ENCODE data around the gene LMF1. TPM values are rescaled to one million over a fixed set of nuclear protein-coding genes. Genes with fewer than 3 reads are reported as not detected.

LMF1 gene
- total and polyA plus RNA-seq, 2 of the 4 experiments (the other 2 are of a cell fraction) = 7.7 to 13.1 TPM

GRCh38 chr16:814974-815373 is 155.8 kb downstream of the LMF1 start:
- no peak overlapping the region for H2BK120ac ChIP-seq (ENCODE audit: low read depth, low read length)
- H3K79me1 ChIP-seq (ENCODE audit: low read depth in 1 of 2, low read length in 2 of 2) = no peaks in the 10 kb centered on the region
- no peak overlapping the region for H4K91ac ChIP-seq (ENCODE audit: insufficient read depth, low read depth, low read length)
- no CpG with 5 or more reads among the region's 9 CpGs for WGBS, 2 experiments (ENCODE audit: extremely low coverage in 2 of 2, insufficient read length in 1 of 2)
- no peak overlapping the region for H3K27ac ChIP-seq (ENCODE audit: insufficient read depth, low read length)
- no peak overlapping the region for H3K56ac ChIP-seq (ENCODE audit: extremely low read depth, insufficient read depth, low read length)
- H3K4me3 ChIP-seq (ENCODE audit: insufficient read depth, low read depth, low read length) = no peak overlapping the region
- no peak overlapping the region for H3K14ac ChIP-seq (replicated peaks; ENCODE audit: low read depth, low read length)
- DNase-seq = peak; percentile 70
- H3K18ac ChIP-seq (ENCODE audit: low read depth, low read length) = no peak overlapping the region
- H3K9me3 ChIP-seq (ENCODE audit: control insufficient read depth, insufficient read depth, low read length) = no peaks in the 10 kb centered on the region; the same call in none of the 2 replicates
- peak; percentile 44 for ATAC-seq (ENCODE audit: low read depth)
- H2AK9ac ChIP-seq (replicated peaks; ENCODE audit: low read depth, low read length, poor library complexity) = no peak overlapping the region
- TF ChIP-seq FOS (IDR thresholded peaks at IDR 0.05; ENCODE audit: low read depth, low read length) = 0 out of 2 replicates have a peak, but pooled peaks have one; percentile 1
- TF ChIP-seq CHD1 (IDR thresholded peaks at IDR 0.05; ENCODE audit: low read depth, low read length) = no peak
- TF ChIP-seq USF2 (IDR thresholded peaks at IDR 0.05; ENCODE audit: low read depth, low read length) = peak; percentile 74; the same call in 1 of the 2 replicates
- TF ChIP-seq SMC3 (IDR thresholded peaks at IDR 0.05; ENCODE audit: low read depth, low read length) = no peak
- TF ChIP-seq MAZ (IDR thresholded peaks at IDR 0.05; ENCODE audit: borderline replicate concordance, low read depth, low read length) = no peak
- no peak for TF ChIP-seq RFX5 (IDR thresholded peaks at IDR 0.05; ENCODE audit: low read depth, low read length)
- TF ChIP-seq ELK1 (IDR thresholded peaks at IDR 0.05; ENCODE audit: borderline replicate concordance, low read depth, low read length) = no peak
- TF ChIP-seq CEBPB (IDR thresholded peaks at IDR 0.05; ENCODE audit: low read depth, low read length) = no peak
- TF ChIP-seq BHLHE40 (IDR thresholded peaks at IDR 0.05; ENCODE audit: low read depth, low read length) = peak; percentile 82
- TF ChIP-seq CTCF (conservative IDR thresholded peaks at IDR 0.05; ENCODE audit: low read depth, low read length) = no peak
- no peak for TF ChIP-seq RCOR1 (IDR thresholded peaks at IDR 0.05; ENCODE audit: insufficient replicate concordance, low read length)
- TF ChIP-seq MAFK (IDR thresholded peaks at IDR 0.05; ENCODE audit: low read depth, low read length) = no peak
- no peak overlapping the region for H4K8ac ChIP-seq (ENCODE audit: low read depth in 2 of 2, low read length in 2 of 2)
- H3K9ac ChIP-seq (ENCODE audit: low read depth, low read length) = no peak overlapping the region
- no peak overlapping the region for H2AK5ac ChIP-seq (ENCODE audit: low read depth, low read length)
- dilution Hi-C loops (cut with HindIII; ENCODE audit: low sequenced_read_pairs, unreplicated experiment) = no loop called here
- H4K20me1 ChIP-seq (ENCODE audit: insufficient read depth, low read length) = no peaks in the 10 kb centered on the region
- in situ Hi-C loops (cut with MboI; ENCODE audit: low sequenced_read_pairs) = loop anchor here (5.0 to 25.0 kb wide), 2 partner anchors 237 to 397 kb away; no protein-coding TSS in a partner anchor
- peaks cover 19% of the 10 kb centered on the region for H3K27me3 ChIP-seq (ENCODE audit: control insufficient read depth, insufficient read depth, low read length)
- no TSS peak for BruUV-seq (replicated peaks)
- no peak overlapping the region for H4K5ac ChIP-seq (ENCODE audit: low read depth, low read length)
- no peaks in the 10 kb centered on the region for H3K9me1 ChIP-seq (ENCODE audit: insufficient read depth, low read length)
- POLR2A ChIA-PET (ENCODE audit: unreplicated experiment) = no interaction called here
- H3K4ac ChIP-seq (ENCODE audit: low read depth, low read length) = no peak overlapping the region
- H2AFZ ChIP-seq (replicated peaks; ENCODE audit: low read length, poor library complexity) = peak overlapping the region; percentile 79
- H3K4me1 ChIP-seq (ENCODE audit: control insufficient read depth, insufficient read depth, low read length) = peaks cover 2% of the 10 kb centered on the region; the same call in 1 of the 2 replicates
- H2BK15ac ChIP-seq (ENCODE audit: low read depth, low read length) = no peak overlapping the region
- no peak overlapping the region for H2BK5ac ChIP-seq (ENCODE audit: low read depth, low read length, poor library complexity, severe bottlenecking)
- CTCF ChIA-PET = interaction anchor here (0.7 kb wide), 1 partner anchor 381 kb away, joined by 3 read pairs; no protein-coding TSS in a partner anchor
- no peak overlapping the region for H2BK20ac ChIP-seq (ENCODE audit: low read depth, low read length)
- H3K23ac ChIP-seq (ENCODE audit: low read depth, low read length) = no peak overlapping the region
- H3K4me2 ChIP-seq (ENCODE audit: low read depth, low read length) = no peak overlapping the region
- intact Hi-C loops (cut with micrococcal nuclease) = no loop called here
- H3K36me3 ChIP-seq (ENCODE audit: control insufficient read depth, insufficient read depth, low read length) = no peaks in the 10 kb centered on the region
